ENCODE results near the gene RGL2. TPM values are rescaled to one million over a fixed set of nuclear protein-coding genes. Genes with fewer than 3 reads are reported as not detected.
A peak's percentile ranks its signal among the peaks of the same experiment; 100 is the strongest.

Gene RGL2
- total and polyA plus RNA-seq, 10 of the 15 experiments (the other 5 are each of a cell fraction or from before 2014, with no cell fraction given) = 0.84 to 21.2 (median 6.8) TPM

DNA sequence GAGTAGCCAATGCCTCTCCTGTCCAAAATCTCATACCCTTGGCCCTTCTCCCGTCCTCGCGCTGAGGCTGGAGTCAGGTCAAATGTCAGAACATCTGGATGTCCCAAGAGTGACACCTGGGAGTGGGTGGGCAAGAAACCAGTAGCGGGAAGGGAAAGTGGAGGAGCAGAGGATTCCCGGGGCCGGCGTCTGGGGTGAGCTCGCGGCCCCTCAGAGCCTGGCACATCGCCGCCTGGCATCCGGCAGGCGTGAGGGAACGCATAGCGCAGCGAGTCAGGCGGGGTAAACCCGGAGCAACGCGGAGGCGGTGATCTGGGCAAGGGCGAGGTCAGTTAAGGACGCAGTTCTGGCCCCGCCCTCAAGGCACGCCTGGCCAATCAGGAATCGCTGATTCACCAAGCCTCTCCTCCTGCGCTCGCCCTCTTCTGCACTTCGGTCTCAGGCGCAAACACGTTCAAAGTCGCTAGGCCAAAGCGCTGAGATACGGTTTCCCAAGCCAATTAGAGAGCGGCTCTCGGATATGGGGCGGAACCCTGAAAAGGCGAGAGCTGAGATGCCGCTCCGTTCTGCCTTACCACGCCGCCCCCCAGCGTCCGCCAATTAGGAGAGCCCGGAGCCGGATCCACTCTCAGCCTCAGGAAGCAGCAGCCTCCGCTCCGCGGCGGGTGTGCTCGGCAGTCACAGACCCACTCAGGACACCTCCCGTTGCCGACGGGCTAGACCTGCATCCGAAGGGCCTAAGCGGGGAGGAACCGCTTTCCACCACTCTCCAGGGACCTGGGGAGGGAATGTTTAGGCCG, 49.6 kb downstream of the RGL2 start:
- intact Hi-C loops (cut with micrococcal nuclease; ENCODE audit: unreplicated experiment) = loop anchor here (1.0 to 5.0 kb wide), 5 partner anchors 44 to 247 kb away; no protein-coding TSS in a partner anchor
- H2AFZ ChIP-seq (ENCODE audit: control insufficient read depth, low read depth, low read length) = peak overlapping the region; percentile 94
- peaks cover 13% of the 10 kb centered on the region for H3K79me2 ChIP-seq (ENCODE audit: control insufficient read depth, insufficient read depth, low read length)
- ATAC-seq (peak; percentile 95), DNase-seq (ENCODE audit: low read depth, low spot score) (peak; percentile 99), FAIRE-seq (peak; percentile 100)
- in situ Hi-C loops (cut with MboI) = loop anchor here (5.0 kb wide), 2 partner anchors 132 to 247 kb away; no protein-coding TSS in a partner anchor
- RAD21 ChIA-PET (ENCODE audit: unreplicated experiment) = interaction anchor here (0.7 to 3.5 kb wide), 30 partner anchors 9 to 348 kb away, joined by 3 to 25 read pairs (median 6); partner anchors contain the start of genes HLA-DMA, HLA-DPA1, HLA-DPB1 and HSD17B8
- peak overlapping the region; percentile 97 for H3K9ac ChIP-seq (ENCODE audit: control insufficient read depth, insufficient read depth, low read length)
- H4K20me1 ChIP-seq (ENCODE audit: control insufficient read depth, insufficient read depth) = no peaks in the 10 kb centered on the region
- SMC1A ChIA-PET (ENCODE audit: uncharacterized antibody, unreplicated experiment) = interaction anchor here (0.6 to 4.2 kb wide), 30 partner anchors 19 to 363 kb away, joined by 3 to 34 read pairs (median 4); partner anchors contain the start of genes HLA-DOA, RPS18, RXRB and VPS52
- H3K27ac ChIP-seq (ENCODE audit: control insufficient read depth, insufficient read depth) = peak overlapping the region; percentile 94
- H3K9me3 ChIP-seq (replicated peaks; ENCODE audit: control insufficient read depth, insufficient read depth, low read length) = no peaks in the 10 kb centered on the region
- CTCF ChIA-PET = interaction anchor here (0.6 to 5.5 kb wide), 55 partner anchors 9 to 523 kb away, joined by 3 to 53 read pairs (median 7); partner anchors contain the start of genes B3GALT4, HLA-DPB1, HSD17B8 and RGL2
- peaks cover 10% of the 10 kb centered on the region for H3K4me1 ChIP-seq (ENCODE audit: control insufficient read depth, insufficient read depth, low read length)
- POLR2A ChIA-PET = interaction anchor here (1.0 to 5.2 kb wide), 22 partner anchors 13 to 277 kb away, joined by 3 to 40 read pairs (median 5); partner anchors contain the start of genes B3GALT4, HLA-DPA1, HLA-DPB1 and PFDN6
- peaks cover 2 to 12% of the 10 kb centered on the region in 2 experiments; a peak in 2 of 4 replicates for H3K36me3 ChIP-seq (ENCODE audit: control insufficient read depth in 2 of 2, insufficient read depth in 2 of 2, low read length in 1 of 2)
- WGBS (ENCODE audit: insufficient coverage, insufficient replicate concordance, low lambda C conversion rate, missing lambda C conversion rate) = under 1% methylated on average over 58 of the region's 58 CpGs
- H3K27me3 ChIP-seq (replicated peaks in 1 of 2; ENCODE audit: control insufficient read depth in 2 of 2, insufficient read depth in 2 of 2, low read length in 1 of 2) = no peaks in the 10 kb centered on the region
- H3K4me2 ChIP-seq (ENCODE audit: control insufficient read depth, insufficient read depth) = peak overlapping the region; percentile 98
- BruUV-seq (replicated peaks) = no TSS peak
- H3K4me3 ChIP-seq = peak overlapping the region; percentile 78
- TF ChIP-seq SP1 (IDR thresholded peaks at IDR 0.05; ENCODE audit: low read depth, low read length) = peak; percentile 87
- TF ChIP-seq POLR2A (IDR thresholded peaks at IDR 0.05; ENCODE audit: low read depth, low read length) = peak; percentile 94
- no peak for TF ChIP-seq RBBP5 (conservative IDR thresholded peaks at IDR 0.05)
- TF ChIP-seq NBN (IDR thresholded peaks at IDR 0.05) = no peak
- no peak for TF ChIP-seq KAT2A (conservative IDR thresholded peaks at IDR 0.05; ENCODE audit: control insufficient read depth, low read depth, low read length)
- peak; percentile 7; the same call in 1 of the 2 replicates for TF ChIP-seq RELB (IDR thresholded peaks at IDR 0.05; ENCODE audit: low read depth)
- TF ChIP-seq, protein P1, sequence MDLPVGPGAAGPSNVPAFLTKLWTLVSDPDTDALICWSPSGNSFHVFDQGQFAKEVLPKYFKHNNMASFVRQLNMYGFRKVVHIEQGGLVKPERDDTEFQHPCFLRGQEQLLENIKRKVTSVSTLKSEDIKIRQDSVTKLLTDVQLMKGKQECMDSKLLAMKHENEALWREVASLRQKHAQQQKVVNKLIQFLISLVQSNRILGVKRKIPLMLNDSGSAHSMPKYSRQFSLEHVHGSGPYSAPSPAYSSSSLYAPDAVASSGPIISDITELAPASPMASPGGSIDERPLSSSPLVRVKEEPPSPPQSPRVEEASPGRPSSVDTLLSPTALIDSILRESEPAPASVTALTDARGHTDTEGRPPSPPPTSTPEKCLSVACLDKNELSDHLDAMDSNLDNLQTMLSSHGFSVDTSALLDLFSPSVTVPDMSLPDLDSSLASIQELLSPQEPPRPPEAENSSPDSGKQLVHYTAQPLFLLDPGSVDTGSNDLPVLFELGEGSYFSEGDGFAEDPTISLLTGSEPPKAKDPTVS (IDR thresholded peaks at IDR 0.05; ENCODE audit: low read depth, low read length) = no peak
- peak; percentile 6; the same call in 1 of the 2 replicates for TF ChIP-seq NFYA (IDR thresholded peaks at IDR 0.05; ENCODE audit: borderline replicate concordance, low read depth, low read length)
- TF ChIP-seq MYB (IDR thresholded peaks at IDR 0.05; ENCODE audit: borderline replicate concordance, low read depth, low read length) = no peak
- no peak for TF ChIP-seq ZZZ3 (IDR thresholded peaks at IDR 0.05; ENCODE audit: control insufficient read depth, insufficient read length, low read depth)
- TF ChIP-seq ZSCAN29 (IDR thresholded peaks at IDR 0.05) = no peak
- TF ChIP-seq EZH2 (IDR thresholded peaks at IDR 0.05; ENCODE audit: borderline replicate concordance, control insufficient read depth, low read depth, low read length) = no peak
- TF ChIP-seq CHD1 (IDR thresholded peaks at IDR 0.05; ENCODE audit: low read depth, low read length) = 0 out of 2 replicates have a peak, but pooled peaks have one; percentile 45
- no peak for TF ChIP-seq KLF5 (IDR thresholded peaks at IDR 0.05; ENCODE audit: partially characterized antibody)
- peak; percentile 48 for TF ChIP-seq NRF1 (conservative IDR thresholded peaks at IDR 0.05; ENCODE audit: low read depth, low read length)
- peak; percentile 96 for TF ChIP-seq HDGF (IDR thresholded peaks at IDR 0.05)
- no peak for TF ChIP-seq RAD51 (IDR thresholded peaks at IDR 0.05)
- peak; percentile 81 for TF ChIP-seq TAF1 (IDR thresholded peaks at IDR 0.05; ENCODE audit: borderline replicate concordance, low read depth, low read length)
- TF ChIP-seq SPI1 (IDR thresholded peaks at IDR 0.05; ENCODE audit: borderline replicate concordance, insufficient read depth, low read depth, low read length) = 0 out of 2 replicates have a peak, but pooled peaks have one; percentile 16
- TF ChIP-seq ASH2L (IDR thresholded peaks at IDR 0.05; ENCODE audit: borderline replicate concordance, low read depth) = no peak
- peak; percentile 78; the same call in 1 of the 2 replicates for TF ChIP-seq SMAD5 (IDR thresholded peaks at IDR 0.05; ENCODE audit: low read depth)
- peak in 1 of 2 experiments; percentile 65; a peak in 3 of 4 replicates for TF ChIP-seq IKZF2 (IDR thresholded peaks at IDR 0.05)
